IPS-15b (cell line): Measurements from ENCODE around the gene DCLK3.
A peak's percentile ranks its signal among the peaks of the same experiment; 100 is the strongest.

ENCODE experiments used
- H3K27me3 ChIP-seq: one replicate; pipeline ENCODE4 v1.6.1; 2013; ENCODE audit warnings: low read length; ENCODE audit not compliant: control insufficient read depth, insufficient read depth
- H3K36me3 ChIP-seq: one replicate; pipeline ENCODE4 v1.6.1; 2013; ENCODE audit warnings: low read length; ENCODE audit not compliant: control insufficient read depth, insufficient read depth
- H3K4me1 ChIP-seq: one replicate; pipeline ENCODE4 v1.6.1; 2013; ENCODE audit warnings: mild to moderate bottlenecking, low read length; ENCODE audit not compliant: control insufficient read depth, insufficient read depth
- H3K4me3 ChIP-seq: one replicate; pipeline ENCODE4 v1.5.1; 2013; ENCODE audit warnings: low read depth, low read length
- H3K9ac ChIP-seq: one replicate; pipeline ENCODE4 v1.6.1; 2013; ENCODE audit warnings: low read depth, mild to moderate bottlenecking, low read length
- H3K9me3 ChIP-seq: one replicate; pipeline ENCODE4 v1.6.1; 2013; ENCODE audit warnings: mild to moderate bottlenecking, low read length; ENCODE audit not compliant: control insufficient read depth, insufficient read depth

The DCLK3 gene

GRCh38 chr3:36763850-36764703 is at the start of gene DCLK3:
Gene DCLK3, minus strand, starts transcription at chr3:36764553. Its CDS starts 290 bp downstream, at chr3:36764263.
- peaks cover 5% of the 10 kb centered on the region for H3K4me1 ChIP-seq
- no peak within 1 kb of the TSS for H3K9ac ChIP-seq
- no peaks in the 10 kb centered on the region for H3K36me3 ChIP-seq
- peaks cover 56% of the 10 kb centered on the region for H3K27me3 ChIP-seq
- H3K9me3 ChIP-seq: no peaks in the 10 kb centered on the region
- peak within 1 kb of the TSS; percentile 79 for H3K4me3 ChIP-seq

GRCh38 chr3:36813305-36813704 is 49.0 kb upstream of the DCLK3 start:
- H3K4me1 ChIP-seq: no peaks in the 10 kb centered on the region
- H3K4me3 ChIP-seq: no peak overlapping the region
- no peaks in the 10 kb centered on the region for H3K9me3 ChIP-seq
- no peaks in the 10 kb centered on the region for H3K36me3 ChIP-seq
- no peaks in the 10 kb centered on the region for H3K27me3 ChIP-seq
- no peak overlapping the region for H3K9ac ChIP-seq

- Histone ChIP-seq H3K9me3 (no peaks in the 10 kb centered on the region), H3K9ac (no peak overlapping the region), H3K36me3 (no peaks in the 10 kb centered on the region), H3K4me3 (no peak overlapping the region), H3K4me1 (no peaks in the 10 kb centered on the region), H3K27me3 (no peaks in the 10 kb centered on the region)
Measured at GRCh38 chr3:36812240-36812639, 47.9 kb upstream of the DCLK3 start.

- H3K36me3 ChIP-seq: no peaks in the 10 kb centered on the region
- H3K27me3 ChIP-seq: no peaks in the 10 kb centered on the region
- no peaks in the 10 kb centered on the region for H3K9me3 ChIP-seq
- H3K9ac ChIP-seq: no peak overlapping the region
- H3K4me3 ChIP-seq: no peak overlapping the region
- H3K4me1 ChIP-seq: no peaks in the 10 kb centered on the region
Measured at GRCh38 chr3:36811768-36812167, 47.4 kb upstream of the DCLK3 start.

GRCh38 chr3:36804295-36805055 is 40.1 kb upstream of the DCLK3 start:
- Histone ChIP-seq H3K4me3 (no peak overlapping the region), H3K4me1 (peaks cover 6% of the 10 kb centered on the region), H3K9ac (no peak overlapping the region), H3K9me3 (no peaks in the 10 kb centered on the region), H3K36me3 (no peaks in the 10 kb centered on the region), H3K27me3 (no peaks in the 10 kb centered on the region)

- no peak overlapping the region for H3K4me3 ChIP-seq
- peaks cover 6% of the 10 kb centered on the region for H3K4me1 ChIP-seq
- H3K9ac ChIP-seq: no peak overlapping the region
- no peaks in the 10 kb centered on the region for H3K9me3 ChIP-seq
- no peaks in the 10 kb centered on the region for H3K36me3 ChIP-seq
- H3K27me3 ChIP-seq: no peaks in the 10 kb centered on the region
Measured at GRCh38 chr3:36803091-36803791, 38.9 kb upstream of the DCLK3 start.

- H3K36me3 ChIP-seq: no peaks in the 10 kb centered on the region
- no peaks in the 10 kb centered on the region for H3K9me3 ChIP-seq
- no peaks in the 10 kb centered on the region for H3K27me3 ChIP-seq
Measured at GRCh38 chr3:36800533-36801116, 36.3 kb upstream of the DCLK3 start.

GRCh38 chr3:36796881-36797280 is 32.5 kb upstream of the DCLK3 start:
- no peaks in the 10 kb centered on the region for H3K9me3 ChIP-seq
- H3K4me3 ChIP-seq: no peak overlapping the region
- H3K4me1 ChIP-seq: peaks cover 6% of the 10 kb centered on the region

More at GRCh38 chr3:36800533-36801116, 36.3 kb upstream of the DCLK3 start:
- no peak overlapping the region for H3K9ac ChIP-seq
- H3K4me3 ChIP-seq: no peak overlapping the region
- peaks cover 6% of the 10 kb centered on the region for H3K4me1 ChIP-seq

GRCh38 chr3:36796161-36796560 is 31.8 kb upstream of the DCLK3 start:
- H3K4me3 ChIP-seq: no peak overlapping the region
- H3K4me1 ChIP-seq: peaks cover 6% of the 10 kb centered on the region
- H3K36me3 ChIP-seq: no peaks in the 10 kb centered on the region
- H3K9ac ChIP-seq: no peak overlapping the region
- no peaks in the 10 kb centered on the region for H3K27me3 ChIP-seq
- no peaks in the 10 kb centered on the region for H3K9me3 ChIP-seq

More at GRCh38 chr3:36796881-36797280, 32.5 kb upstream of the DCLK3 start:
- H3K36me3 ChIP-seq: no peaks in the 10 kb centered on the region
- no peak overlapping the region for H3K9ac ChIP-seq
- no peaks in the 10 kb centered on the region for H3K27me3 ChIP-seq

- no peaks in the 10 kb centered on the region for H3K9me3 ChIP-seq
- no peak overlapping the region for H3K9ac ChIP-seq
- peaks cover 2% of the 10 kb centered on the region for H3K4me1 ChIP-seq
- no peaks in the 10 kb centered on the region for H3K36me3 ChIP-seq
- no peak overlapping the region for H3K4me3 ChIP-seq
- no peaks in the 10 kb centered on the region for H3K27me3 ChIP-seq
Measured at GRCh38 chr3:36795622-36796021, 31.3 kb upstream of the DCLK3 start.

- H3K4me1 ChIP-seq: no peaks in the 10 kb centered on the region
- H3K36me3 ChIP-seq: no peaks in the 10 kb centered on the region
- H3K27me3 ChIP-seq: no peaks in the 10 kb centered on the region
- no peak overlapping the region for H3K9ac ChIP-seq
- no peaks in the 10 kb centered on the region for H3K9me3 ChIP-seq
- no peak overlapping the region for H3K4me3 ChIP-seq
Measured at GRCh38 chr3:36792342-36792741, 28.0 kb upstream of the DCLK3 start.
